Measurements from ENCODE around the gene ATOSB.

The ATOSB gene

GRCh38 chr9:35060548-35061207, 55.0 kb downstream of the ATOSB start:
- no peak overlapping the region for H3K18ac ChIP-seq (ENCODE audit: low read length)
- no peak overlapping the region for H2AK5ac ChIP-seq (ENCODE audit: low read depth, low read length)
- no peak overlapping the region for H2AFZ ChIP-seq (ENCODE audit: low read length)
- peaks cover 2% of the 10 kb centered on the region for H3K79me1 ChIP-seq (ENCODE audit: low read depth, low read length)
- H2BK120ac ChIP-seq (ENCODE audit: low read depth, low read length): no peak overlapping the region
- no peak overlapping the region for H3K27ac ChIP-seq (replicated peaks; ENCODE audit: low read length)
- H3K9ac ChIP-seq (ENCODE audit: low read depth, low read length, poor library complexity): no peak overlapping the region
- H2BK12ac ChIP-seq (ENCODE audit: low read length): no peak overlapping the region
- H4K8ac ChIP-seq (ENCODE audit: low read depth, low read length): no peak overlapping the region
- H3K4me3 ChIP-seq (ENCODE audit: low read length in 2 of 2): peak overlapping the region in 1 of 2 donors; percentile 2
- H3K9me3 ChIP-seq (replicated peaks in 1 of 2; ENCODE audit: control insufficient read depth in 2 of 2, insufficient read depth in 1 of 2, low read depth in 1 of 2, low read length in 2 of 2): peaks cover 0 to 5% of the 10 kb centered on the region in 2 donors
- H3K27me3 ChIP-seq (ENCODE audit: control insufficient read depth in 3 of 3, insufficient read depth in 3 of 3, low read depth in 1 of 3, low read length in 3 of 3): no peaks in the 10 kb centered on the region
- no peak overlapping the region for H4K91ac ChIP-seq (ENCODE audit: low read depth, low read length, poor library complexity)
- H2BK15ac ChIP-seq (ENCODE audit: low read length): no peak overlapping the region
- DNase-seq (ENCODE audit: low spot score): no peak
- H3K36me3 ChIP-seq (replicated peaks in 1 of 2; ENCODE audit: control insufficient read depth in 2 of 2, insufficient read depth in 2 of 2, low read length in 2 of 2): peaks cover 88 to 100% of the 10 kb centered on the region in 2 donors
- H3K23ac ChIP-seq (ENCODE audit: low read depth, low read length, poor library complexity): no peak overlapping the region
- no CpG with 5 or more reads among the region's 11 CpGs for WGBS, 2 donors (ENCODE audit: extremely low coverage in 2 of 2, insufficient read length in 2 of 2, insufficient replicate concordance in 1 of 2)
- H2BK5ac ChIP-seq (ENCODE audit: low read length): no peak overlapping the region
- no peak overlapping the region for H3K14ac ChIP-seq (ENCODE audit: low read length)
- H3K4ac ChIP-seq (ENCODE audit: low read length): no peak overlapping the region
- H3K4me2 ChIP-seq (ENCODE audit: insufficient read depth, low read length, poor library complexity, severe bottlenecking): no peak overlapping the region
- no peaks in the 10 kb centered on the region for H3K4me1 ChIP-seq (ENCODE audit: control insufficient read depth in 2 of 2, insufficient read depth in 1 of 2, low read depth in 1 of 2, low read length in 2 of 2)

GRCh38 chr9:35059438-35059837, 56.2 kb downstream of the ATOSB start:
- Histone ChIP-seq H3K4me2 (ENCODE audit: insufficient read depth, low read length, poor library complexity, severe bottlenecking) (no peak overlapping the region), H4K8ac (ENCODE audit: low read depth, low read length) (no peak overlapping the region), H3K4me1 (ENCODE audit: control insufficient read depth in 2 of 2, insufficient read depth in 1 of 2, low read depth in 1 of 2, low read length in 2 of 2) (no peaks in the 10 kb centered on the region), H2BK5ac (ENCODE audit: low read length) (no peak overlapping the region), H3K79me1 (ENCODE audit: low read depth, low read length) (no peaks in the 10 kb centered on the region), H4K91ac (ENCODE audit: low read depth, low read length, poor library complexity) (no peak overlapping the region), H3K36me3 (replicated peaks in 1 of 2; ENCODE audit: control insufficient read depth in 2 of 2, insufficient read depth in 2 of 2, low read length in 2 of 2) (peaks cover 83 to 99% of the 10 kb centered on the region in 2 donors), H2AFZ (ENCODE audit: low read length) (no peak overlapping the region), H3K9me3 (replicated peaks in 1 of 2; ENCODE audit: control insufficient read depth in 2 of 2, insufficient read depth in 1 of 2, low read depth in 1 of 2, low read length in 2 of 2) (peaks cover 0 to 5% of the 10 kb centered on the region in 2 donors), H2BK120ac (ENCODE audit: low read depth, low read length) (no peak overlapping the region), H3K27ac (replicated peaks; ENCODE audit: low read length) (no peak overlapping the region), H3K14ac (ENCODE audit: low read length) (no peak overlapping the region), H3K4ac (ENCODE audit: low read length) (no peak overlapping the region), H2BK15ac (ENCODE audit: low read length) (no peak overlapping the region), H2AK5ac (ENCODE audit: low read depth, low read length) (no peak overlapping the region), H3K9ac (ENCODE audit: low read depth, low read length, poor library complexity) (no peak overlapping the region), H3K18ac (ENCODE audit: low read length) (no peak overlapping the region), H3K4me3 (ENCODE audit: low read length in 2 of 2) (no peak overlapping the region), H3K27me3 (ENCODE audit: control insufficient read depth in 3 of 3, insufficient read depth in 3 of 3, low read depth in 1 of 3, low read length in 3 of 3) (no peaks in the 10 kb centered on the region), H3K23ac (ENCODE audit: low read depth, low read length, poor library complexity) (no peak overlapping the region), H2BK12ac (ENCODE audit: low read length) (no peak overlapping the region)
- DNase-seq (ENCODE audit: low spot score): no peak
- no CpG with 5 or more reads among the region's 10 CpGs for WGBS, 2 donors (ENCODE audit: extremely low coverage in 2 of 2, insufficient read length in 2 of 2, insufficient replicate concordance in 1 of 2)

DNA sequence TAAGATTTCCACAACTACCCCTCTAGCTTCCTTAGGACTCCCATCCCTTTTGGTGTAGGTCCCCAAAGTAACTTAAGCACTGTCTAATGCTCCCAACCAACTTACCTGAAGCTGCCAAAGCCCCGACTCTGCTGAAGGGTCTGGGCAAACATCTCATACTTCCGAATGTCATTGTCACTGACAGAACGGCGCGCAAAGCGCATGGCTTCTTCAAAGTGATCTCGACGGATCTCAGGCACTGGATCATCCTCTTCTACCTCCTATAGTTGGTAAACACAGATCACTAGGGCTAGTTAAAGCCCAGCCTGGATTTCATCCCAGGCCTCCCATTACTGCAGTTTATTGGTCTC, 58.4 kb downstream of the ATOSB start:
- H3K79me1 ChIP-seq (ENCODE audit: low read depth, low read length): no peaks in the 10 kb centered on the region
- no peak overlapping the region for H3K18ac ChIP-seq (ENCODE audit: low read length)
- H4K8ac ChIP-seq (ENCODE audit: low read depth, low read length): no peak overlapping the region
- no peak overlapping the region for H3K4me3 ChIP-seq (ENCODE audit: low read length in 2 of 2)
- H2BK15ac ChIP-seq (ENCODE audit: low read length): no peak overlapping the region
- no peak overlapping the region for H3K14ac ChIP-seq (ENCODE audit: low read length)
- no peak overlapping the region for H3K9ac ChIP-seq (ENCODE audit: low read depth, low read length, poor library complexity)
- peaks cover 0 to 5% of the 10 kb centered on the region in 2 donors for H3K9me3 ChIP-seq (replicated peaks in 1 of 2; ENCODE audit: control insufficient read depth in 2 of 2, insufficient read depth in 1 of 2, low read depth in 1 of 2, low read length in 2 of 2)
- H3K27me3 ChIP-seq (ENCODE audit: control insufficient read depth in 3 of 3, insufficient read depth in 3 of 3, low read depth in 1 of 3, low read length in 3 of 3): no peaks in the 10 kb centered on the region
- no peaks in the 10 kb centered on the region for H3K4me1 ChIP-seq (ENCODE audit: control insufficient read depth in 2 of 2, insufficient read depth in 1 of 2, low read depth in 1 of 2, low read length in 2 of 2)
- peaks cover 64 to 99% of the 10 kb centered on the region in 2 donors for H3K36me3 ChIP-seq (replicated peaks in 1 of 2; ENCODE audit: control insufficient read depth in 2 of 2, insufficient read depth in 2 of 2, low read length in 2 of 2)
- H4K91ac ChIP-seq (ENCODE audit: low read depth, low read length, poor library complexity): no peak overlapping the region
- H3K4ac ChIP-seq (ENCODE audit: low read length): no peak overlapping the region
- no peak overlapping the region for H2AFZ ChIP-seq (ENCODE audit: low read length)
- no peak overlapping the region for H3K4me2 ChIP-seq (ENCODE audit: insufficient read depth, low read length, poor library complexity, severe bottlenecking)
- no peak overlapping the region for H2BK120ac ChIP-seq (ENCODE audit: low read depth, low read length)
- no peak overlapping the region for H2AK5ac ChIP-seq (ENCODE audit: low read depth, low read length)
- no peak overlapping the region for H2BK5ac ChIP-seq (ENCODE audit: low read length)
- no peak overlapping the region for H3K23ac ChIP-seq (ENCODE audit: low read depth, low read length, poor library complexity)
- H2BK12ac ChIP-seq (ENCODE audit: low read length): no peak overlapping the region
- no peak overlapping the region for H3K27ac ChIP-seq (replicated peaks; ENCODE audit: low read length)
- WGBS, 2 donors (ENCODE audit: extremely low coverage in 2 of 2, insufficient read length in 2 of 2, insufficient replicate concordance in 1 of 2): no CpG with 5 or more reads among the region's 8 CpGs
- no peak for DNase-seq (ENCODE audit: low spot score)

- H3K27me3 ChIP-seq (ENCODE audit: control insufficient read depth in 3 of 3, insufficient read depth in 3 of 3, low read depth in 1 of 3, low read length in 3 of 3): no peaks in the 10 kb centered on the region
- no peak overlapping the region for H3K4me2 ChIP-seq (ENCODE audit: insufficient read depth, low read length, poor library complexity, severe bottlenecking)
- H3K4me3 ChIP-seq (ENCODE audit: low read length in 2 of 2): no peak overlapping the region
- no peak overlapping the region for H2AFZ ChIP-seq (ENCODE audit: low read length)
- peaks cover 0 to 5% of the 10 kb centered on the region in 2 donors for H3K9me3 ChIP-seq (replicated peaks in 1 of 2; ENCODE audit: control insufficient read depth in 2 of 2, insufficient read depth in 1 of 2, low read depth in 1 of 2, low read length in 2 of 2)
- no peak overlapping the region for H3K27ac ChIP-seq (replicated peaks; ENCODE audit: low read length)
- no peak overlapping the region for H2BK15ac ChIP-seq (ENCODE audit: low read length)
- H2BK120ac ChIP-seq (ENCODE audit: low read depth, low read length): no peak overlapping the region
- no CpG with 5 or more reads among the region's 9 CpGs for WGBS, 2 donors (ENCODE audit: extremely low coverage in 2 of 2, insufficient read length in 2 of 2, insufficient replicate concordance in 1 of 2)
- no peak overlapping the region for H3K9ac ChIP-seq (ENCODE audit: low read depth, low read length, poor library complexity)
- peaks cover 59 to 99% of the 10 kb centered on the region in 2 donors for H3K36me3 ChIP-seq (replicated peaks in 1 of 2; ENCODE audit: control insufficient read depth in 2 of 2, insufficient read depth in 2 of 2, low read length in 2 of 2)
- H3K23ac ChIP-seq (ENCODE audit: low read depth, low read length, poor library complexity): no peak overlapping the region
- no peaks in the 10 kb centered on the region for H3K79me1 ChIP-seq (ENCODE audit: low read depth, low read length)
- H2BK5ac ChIP-seq (ENCODE audit: low read length): no peak overlapping the region
- H3K18ac ChIP-seq (ENCODE audit: low read length): no peak overlapping the region
- H3K4ac ChIP-seq (ENCODE audit: low read length): no peak overlapping the region
- no peak overlapping the region for H2AK5ac ChIP-seq (ENCODE audit: low read depth, low read length)
- DNase-seq (ENCODE audit: low spot score): no peak
- no peak overlapping the region for H4K91ac ChIP-seq (ENCODE audit: low read depth, low read length, poor library complexity)
- H2BK12ac ChIP-seq (ENCODE audit: low read length): no peak overlapping the region
- no peaks in the 10 kb centered on the region for H3K4me1 ChIP-seq (ENCODE audit: control insufficient read depth in 2 of 2, insufficient read depth in 1 of 2, low read depth in 1 of 2, low read length in 2 of 2)
- H3K14ac ChIP-seq (ENCODE audit: low read length): no peak overlapping the region
- H4K8ac ChIP-seq (ENCODE audit: low read depth, low read length): no peak overlapping the region
Measured at GRCh38 chr9:35056571-35057270, 58.9 kb downstream of the ATOSB start.

Measured in neuronal stem cell (in vitro differentiated cells).